ENCODE data around the gene EXOC3L2.
"Not testable (repeated sequence)": the region's sequence is repeated elsewhere in the genome, so short reads cannot be mapped to it uniquely, and the experiment has no call there.

EXOC3L2 gene

DNA sequence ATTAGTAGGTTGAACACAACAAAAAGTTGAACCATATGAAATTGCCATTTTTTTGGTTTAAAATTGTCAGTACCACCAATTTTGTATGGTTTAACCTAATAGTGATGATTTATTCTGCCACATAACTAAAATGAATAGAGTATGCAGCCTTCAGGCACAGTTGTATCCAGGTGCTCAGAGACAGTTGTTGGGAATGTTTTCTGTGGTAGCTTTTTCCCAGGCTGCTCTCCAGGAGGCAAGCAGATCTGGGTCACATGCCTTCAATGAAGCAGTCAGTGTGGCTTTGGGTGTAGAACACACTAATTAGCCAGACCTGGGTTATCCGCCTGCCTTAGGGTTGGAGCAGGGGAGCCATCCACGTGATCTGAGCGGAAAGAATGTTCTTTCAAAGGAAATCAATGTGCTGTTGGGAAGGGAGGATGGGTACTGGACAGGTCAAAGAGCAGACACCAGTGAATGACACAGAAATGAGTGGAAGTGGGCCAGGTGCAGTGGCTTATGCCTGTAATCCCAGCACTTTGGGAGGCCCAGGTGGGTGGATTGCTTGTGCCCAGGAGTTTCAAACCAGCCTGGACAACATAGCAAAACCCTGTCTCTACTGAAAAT, 34.5 kb upstream of the EXOC3L2 start:
- H3K27ac ChIP-seq, result no peak overlapping the region
- TF ChIP-seq, protein P1, sequence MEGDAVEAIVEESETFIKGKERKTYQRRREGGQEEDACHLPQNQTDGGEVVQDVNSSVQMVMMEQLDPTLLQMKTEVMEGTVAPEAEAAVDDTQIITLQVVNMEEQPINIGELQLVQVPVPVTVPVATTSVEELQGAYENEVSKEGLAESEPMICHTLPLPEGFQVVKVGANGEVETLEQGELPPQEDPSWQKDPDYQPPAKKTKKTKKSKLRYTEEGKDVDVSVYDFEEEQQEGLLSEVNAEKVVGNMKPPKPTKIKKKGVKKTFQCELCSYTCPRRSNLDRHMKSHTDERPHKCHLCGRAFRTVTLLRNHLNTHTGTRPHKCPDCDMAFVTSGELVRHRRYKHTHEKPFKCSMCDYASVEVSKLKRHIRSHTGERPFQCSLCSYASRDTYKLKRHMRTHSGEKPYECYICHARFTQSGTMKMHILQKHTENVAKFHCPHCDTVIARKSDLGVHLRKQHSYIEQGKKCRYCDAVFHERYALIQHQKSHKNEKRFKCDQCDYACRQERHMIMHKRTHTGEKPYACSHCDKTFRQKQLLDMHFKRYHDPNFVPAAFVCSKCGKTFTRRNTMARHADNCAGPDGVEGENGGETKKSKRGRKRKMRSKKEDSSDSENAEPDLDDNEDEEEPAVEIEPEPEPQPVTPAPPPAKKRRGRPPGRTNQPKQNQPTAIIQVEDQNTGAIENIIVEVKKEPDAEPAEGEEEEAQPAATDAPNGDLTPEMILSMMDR (IDR thresholded peaks at IDR 0.05), result no peak
- no peak for TF ChIP-seq ZFX (IDR thresholded peaks at IDR 0.05; ENCODE audit: borderline replicate concordance)

GRCh38 chr19:45278087-45278486, 32.9 kb upstream of the EXOC3L2 start:
- no peak for TF ChIP-seq ZFX (IDR thresholded peaks at IDR 0.05; ENCODE audit: borderline replicate concordance)
- TF ChIP-seq, protein P1 (IDR thresholded peaks at IDR 0.05), result no peak
- H3K27ac ChIP-seq, result no peak overlapping the region

GRCh38 chr19:45276284-45276687, 31.1 kb upstream of the EXOC3L2 start:
- no peak overlapping the region for H3K27ac ChIP-seq

GRCh38 chr19:45275370-45275971, 30.3 kb upstream of the EXOC3L2 start:
- TF ChIP-seq, protein P1 (IDR thresholded peaks at IDR 0.05), result no peak
- TF ChIP-seq ZFX (IDR thresholded peaks at IDR 0.05; ENCODE audit: borderline replicate concordance), result no peak
- no peak overlapping the region for H3K27ac ChIP-seq

More at GRCh38 chr19:45276284-45276687, 31.1 kb upstream of the EXOC3L2 start:
- TF ChIP-seq, protein P1 (IDR thresholded peaks at IDR 0.05), result no peak
- TF ChIP-seq ZFX (IDR thresholded peaks at IDR 0.05; ENCODE audit: borderline replicate concordance), result no peak

- H3K27ac ChIP-seq, result no peak overlapping the region
- TF ChIP-seq, protein P1 (IDR thresholded peaks at IDR 0.05), result no peak
- no peak for TF ChIP-seq ZFX (IDR thresholded peaks at IDR 0.05; ENCODE audit: borderline replicate concordance)
Observed at GRCh38 chr19:45273521-45273855, 28.3 kb upstream of the EXOC3L2 start.

DNA sequence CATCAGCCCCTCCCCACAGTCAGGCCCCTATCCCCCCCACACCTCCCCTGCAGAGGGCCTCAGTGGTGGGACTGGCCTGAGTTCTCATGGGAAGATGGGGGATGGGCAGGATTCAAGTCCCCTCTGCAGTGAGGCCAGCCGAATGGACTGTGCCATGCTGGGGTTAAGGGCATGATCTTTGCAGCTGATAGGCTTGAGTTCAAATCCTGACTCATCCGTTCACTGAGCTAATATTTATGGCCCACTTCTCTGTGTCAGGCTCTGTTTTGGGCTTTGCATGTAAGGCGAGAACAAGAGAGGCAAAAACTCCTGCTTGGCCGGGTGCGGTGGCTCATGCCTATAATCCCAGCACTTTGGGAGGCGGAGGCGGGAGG, 26.5 kb upstream of the EXOC3L2 start:
- TF ChIP-seq ZFX (IDR thresholded peaks at IDR 0.05; ENCODE audit: borderline replicate concordance), result no peak
- TF ChIP-seq, protein P1 (IDR thresholded peaks at IDR 0.05), result no peak
- H3K27ac ChIP-seq, result no peak overlapping the region

GRCh38 chr19:45271098-45271734, 26.0 kb upstream of the EXOC3L2 start:
- H3K27ac ChIP-seq, result no peak overlapping the region
- TF ChIP-seq ZFX (IDR thresholded peaks at IDR 0.05; ENCODE audit: borderline replicate concordance), result no peak
- TF ChIP-seq, protein P1 (IDR thresholded peaks at IDR 0.05), result no peak

DNA sequence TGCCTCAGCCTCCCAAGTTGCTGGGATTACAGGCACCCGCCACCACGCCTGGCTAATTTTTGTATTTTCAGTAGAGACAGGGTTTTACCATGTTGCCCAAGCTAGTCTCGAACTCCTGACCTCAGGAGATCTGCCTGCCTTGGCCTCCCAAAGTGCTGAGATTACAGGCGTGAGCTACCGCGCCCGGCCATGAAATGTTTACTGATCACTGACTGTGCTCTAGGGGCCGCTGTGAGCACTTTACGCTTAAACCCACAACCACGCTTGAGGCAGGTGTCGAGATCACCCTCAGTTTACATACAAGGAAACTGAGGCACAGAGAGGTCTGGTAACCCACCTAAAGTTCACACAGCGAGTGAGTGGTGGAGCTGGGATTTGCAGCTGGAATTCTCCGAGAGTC, 24.7 kb upstream of the EXOC3L2 start:
- H3K27ac ChIP-seq, result not testable (repeated sequence)

All from 22Rv1 (cell line).